ENCODE data around the gene AP2A2.
"Not testable (repeated sequence)": the region's sequence is repeated elsewhere in the genome, so short reads cannot be mapped to it uniquely, and the experiment has no call there.

The AP2A2 gene

DNA sequence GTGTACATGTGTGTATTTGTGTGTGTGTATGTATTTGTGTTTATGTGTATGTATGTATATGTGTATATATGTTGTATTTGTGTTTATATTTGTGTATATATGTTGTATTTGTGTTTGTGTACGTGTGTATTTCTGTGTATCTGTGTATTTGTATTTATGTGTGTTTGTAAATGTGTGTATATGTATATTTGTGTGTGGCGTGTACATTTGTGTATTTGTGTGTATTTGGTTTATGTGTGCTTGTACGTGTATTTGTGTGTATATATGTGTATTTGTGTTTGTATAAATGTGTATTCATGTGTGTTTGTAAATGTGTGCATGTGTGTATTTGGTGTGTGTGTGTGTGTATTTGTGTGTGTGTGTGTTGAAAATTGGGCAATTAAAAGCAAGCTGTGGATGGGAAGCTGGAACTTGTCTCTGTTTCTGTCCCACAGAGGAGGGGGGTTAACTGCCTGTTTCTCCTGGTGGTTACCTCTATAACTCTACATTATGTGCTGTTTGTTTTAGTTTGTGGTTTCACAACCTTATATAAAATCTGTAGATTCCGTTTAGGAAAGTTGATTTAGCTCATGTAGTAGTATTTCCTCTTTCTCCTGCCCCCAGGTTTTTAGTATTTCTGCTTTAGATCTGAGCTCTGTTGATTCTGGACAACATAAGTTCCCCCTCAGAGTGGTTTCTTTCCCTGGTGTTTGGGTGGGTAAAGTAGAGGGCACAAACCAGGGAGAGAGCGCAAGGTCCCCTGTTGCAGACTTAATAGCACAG, 28.9 kb downstream of the AP2A2 start:
- DNase-seq (ENCODE audit: low read depth), result no peak

DNA sequence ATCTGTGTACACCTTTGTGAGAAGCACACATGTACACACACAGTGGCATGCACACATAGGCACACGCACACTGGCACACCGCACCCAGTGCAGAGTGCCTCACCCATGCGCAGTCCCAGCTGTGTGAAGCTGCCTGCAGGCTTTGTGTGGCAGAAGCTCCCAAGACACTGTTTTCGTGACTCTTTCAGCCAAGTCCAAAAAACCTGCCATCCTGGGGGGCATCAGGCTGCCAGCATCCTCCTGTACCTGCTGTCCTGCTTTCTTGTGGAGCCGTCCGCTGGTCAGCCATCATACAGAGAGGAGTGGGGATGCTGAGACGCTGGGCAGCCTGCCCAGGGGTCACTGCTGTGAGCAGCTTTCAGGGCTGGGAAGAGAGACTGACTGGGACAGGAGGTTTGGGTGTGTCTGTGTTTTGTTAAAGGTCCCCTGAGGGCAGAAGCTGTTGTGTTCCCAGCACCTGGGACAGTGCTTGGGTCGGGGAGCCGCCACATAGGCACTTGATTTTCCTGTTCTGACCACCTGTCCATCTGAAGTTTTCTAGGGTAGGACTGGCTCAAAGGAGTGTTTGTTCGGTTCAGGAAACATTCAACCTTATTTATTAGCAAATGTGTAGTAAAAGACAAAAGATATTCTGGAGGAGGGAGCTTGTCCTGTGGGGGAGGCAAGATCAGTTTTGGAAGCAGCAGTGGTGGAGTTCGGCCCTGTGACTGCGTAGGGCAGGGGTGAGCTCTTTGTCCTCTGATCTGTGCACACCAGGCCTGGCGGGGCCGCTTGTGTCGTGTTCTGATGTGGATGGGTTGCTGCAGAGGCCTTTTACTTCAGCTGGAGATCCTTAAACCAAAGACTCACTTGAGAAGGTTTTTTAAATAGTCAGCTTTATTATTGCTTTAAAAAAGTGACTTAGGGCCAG, 29.7 kb downstream of the AP2A2 start:
- no peak for DNase-seq (ENCODE audit: low read depth)

DNA sequence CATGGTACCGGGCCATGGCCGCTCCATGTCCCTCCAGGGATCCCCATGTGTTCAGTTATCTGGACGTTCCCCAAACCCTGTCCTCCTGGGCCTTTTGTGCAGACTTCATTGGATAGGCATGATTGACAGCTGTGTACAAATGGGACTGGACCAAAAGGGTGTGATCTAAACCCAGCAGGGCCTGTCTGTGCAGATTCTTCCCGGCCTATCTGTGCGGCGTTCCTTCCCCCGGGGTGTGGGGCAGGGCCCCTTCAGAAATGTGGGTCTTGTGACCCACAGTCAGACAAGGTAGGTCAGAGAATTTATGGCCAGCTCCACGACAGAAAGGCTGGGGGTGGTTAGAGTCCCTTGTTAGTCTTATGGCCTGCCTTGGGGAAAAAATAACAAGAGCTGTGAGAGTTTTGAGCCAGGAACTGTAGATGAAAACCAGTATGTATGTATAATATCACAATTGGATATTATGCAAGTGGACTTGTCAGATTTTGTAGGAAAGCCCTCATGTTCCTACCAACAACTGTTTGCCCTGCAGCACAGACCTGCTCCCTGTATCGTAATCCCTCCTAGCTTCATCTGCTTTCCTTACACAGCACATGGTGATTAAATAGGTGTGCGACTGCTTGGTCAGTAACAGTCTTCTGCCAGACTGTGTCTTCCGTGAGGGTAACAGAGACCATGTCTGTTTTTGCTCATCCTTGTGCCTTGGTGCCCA, 31.7 kb downstream of the AP2A2 start:
- DNase-seq (ENCODE audit: low read depth), result no peak

DNA sequence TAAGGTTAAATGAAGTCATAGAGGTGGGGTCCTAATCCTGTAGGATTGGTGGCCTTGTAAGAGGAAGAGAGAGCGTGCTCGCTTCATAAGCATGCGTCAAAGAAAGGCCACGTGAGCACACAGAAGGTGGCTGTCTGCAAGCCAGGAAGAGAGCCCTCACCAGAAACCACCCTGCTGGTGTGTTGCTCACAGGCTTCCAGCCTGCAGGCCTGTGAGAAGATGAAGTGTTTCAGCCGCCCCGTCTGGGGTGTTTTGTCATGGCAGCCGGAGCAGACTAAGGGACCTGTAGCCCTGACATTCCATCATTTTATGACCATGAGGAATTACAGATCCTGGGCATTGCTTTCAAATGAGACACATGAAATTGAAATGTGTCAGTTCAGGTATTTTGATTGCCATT, 32.4 kb downstream of the AP2A2 start:
- DNase-seq (ENCODE audit: low read depth), result no peak

DNA sequence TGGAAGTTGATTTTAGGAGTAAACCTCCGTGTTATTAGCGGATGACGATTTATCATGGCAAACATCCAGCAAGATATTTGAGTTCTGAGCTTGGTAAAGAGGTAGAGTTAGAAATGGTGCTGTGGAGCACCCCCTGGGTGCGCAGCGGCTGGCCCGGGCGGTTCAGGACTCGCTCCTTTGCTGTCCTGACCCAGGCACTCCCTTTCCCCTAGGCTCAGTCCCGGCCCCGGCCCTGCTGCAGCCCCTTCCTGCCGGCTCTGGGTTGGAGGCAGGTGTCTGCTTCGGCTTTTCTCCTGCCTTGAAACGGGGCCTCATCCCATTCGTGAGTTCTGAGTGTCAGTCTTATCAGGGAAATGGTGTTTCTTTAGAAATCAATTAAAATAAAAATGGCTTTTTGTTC, 33.4 kb downstream of the AP2A2 start:
- no peak for DNase-seq (ENCODE audit: low read depth)

DNA sequence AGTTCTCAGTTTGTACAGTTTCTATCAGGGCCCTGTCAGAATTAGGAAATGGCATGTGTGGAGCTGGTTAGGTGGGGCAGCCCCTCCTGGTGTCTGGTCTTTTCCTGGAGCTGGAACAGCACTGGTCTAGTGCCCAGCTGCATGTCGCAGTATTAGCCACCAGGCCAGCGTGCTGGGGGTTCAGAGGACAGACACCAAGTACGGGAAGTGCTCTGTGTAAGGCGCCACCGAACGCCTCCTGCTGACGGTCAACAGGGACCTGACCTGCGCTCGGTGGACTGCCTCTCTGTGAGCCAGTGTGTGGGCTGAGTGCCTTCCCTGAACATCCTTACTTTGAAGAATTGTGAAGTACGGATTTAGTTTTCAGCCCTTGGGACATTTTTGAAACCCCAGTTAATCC, 33.9 kb downstream of the AP2A2 start:
- DNase-seq (ENCODE audit: low read depth), result no peak

DNA sequence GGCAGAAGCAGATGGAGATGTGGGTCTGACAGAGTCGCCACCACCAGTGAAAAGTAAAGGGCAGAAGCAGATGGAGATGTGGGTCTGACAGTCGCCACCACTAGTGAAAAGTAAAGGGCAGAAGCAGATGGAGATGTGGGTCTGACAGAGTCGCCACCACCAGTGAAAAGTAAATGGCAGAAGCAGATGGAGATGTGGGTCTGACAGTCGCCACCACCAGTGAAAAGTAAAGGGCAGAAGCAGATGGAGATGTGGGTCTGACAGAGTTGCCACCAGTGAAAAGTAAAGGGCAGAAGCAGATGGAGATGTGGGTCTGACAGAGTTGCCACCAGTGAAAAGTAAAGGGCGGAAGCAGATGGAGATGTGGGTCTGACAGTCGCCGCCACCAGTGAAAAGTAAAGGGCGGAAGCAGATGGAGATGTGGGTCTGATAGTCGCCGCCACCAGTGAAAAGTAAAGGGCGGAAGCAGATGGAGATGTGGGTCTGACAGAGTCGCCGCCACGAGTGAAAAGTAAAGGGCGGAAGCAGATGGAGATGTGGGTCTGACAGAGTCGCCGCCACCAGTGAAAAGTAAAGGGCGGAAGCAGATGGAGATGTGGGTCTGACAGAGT, 35.7 kb downstream of the AP2A2 start:
- not testable (repeated sequence) for DNase-seq (ENCODE audit: low read depth)

DNA sequence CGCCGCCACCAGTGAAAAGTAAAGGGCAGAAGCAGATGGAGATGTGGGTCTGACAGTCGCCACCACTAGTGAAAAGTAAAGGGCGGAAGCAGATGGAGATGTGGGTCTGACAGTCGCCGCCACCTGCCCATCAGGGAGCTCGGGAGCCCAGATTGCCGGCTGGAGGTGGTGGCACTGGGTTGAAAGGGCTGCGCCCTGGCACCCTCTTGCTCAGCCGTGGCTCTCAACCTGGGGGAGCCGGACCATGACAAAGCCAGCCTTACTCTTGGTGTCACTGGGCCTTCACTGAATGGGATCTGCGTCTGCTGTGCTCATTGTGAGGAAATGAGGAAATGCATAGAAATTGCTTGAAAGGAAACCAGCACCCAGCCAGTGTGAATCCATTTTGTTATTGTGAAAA, 36.3 kb downstream of the AP2A2 start:
- DNase-seq (ENCODE audit: low read depth), result no peak

DNA sequence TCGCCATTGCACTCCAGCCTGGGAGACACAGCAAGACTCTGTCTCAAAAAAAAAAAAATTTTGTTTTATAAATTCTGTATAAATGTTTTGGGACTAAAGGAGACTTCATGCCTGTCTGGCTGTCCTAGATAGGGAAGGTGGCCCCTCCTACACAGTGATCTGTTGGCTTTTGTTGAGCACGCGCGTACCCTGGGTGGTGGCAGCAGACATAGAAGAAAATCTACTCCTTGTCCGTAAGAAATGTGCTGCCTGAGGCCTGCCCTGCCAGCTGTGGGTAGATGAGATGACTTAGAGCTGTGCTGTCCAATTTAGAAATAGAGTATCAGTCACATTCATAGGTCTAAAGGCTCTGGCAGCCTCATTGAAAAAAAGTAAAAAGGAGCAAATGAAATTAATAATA, 37.0 kb downstream of the AP2A2 start:
- DNase-seq (ENCODE audit: low read depth), result no peak

DNA sequence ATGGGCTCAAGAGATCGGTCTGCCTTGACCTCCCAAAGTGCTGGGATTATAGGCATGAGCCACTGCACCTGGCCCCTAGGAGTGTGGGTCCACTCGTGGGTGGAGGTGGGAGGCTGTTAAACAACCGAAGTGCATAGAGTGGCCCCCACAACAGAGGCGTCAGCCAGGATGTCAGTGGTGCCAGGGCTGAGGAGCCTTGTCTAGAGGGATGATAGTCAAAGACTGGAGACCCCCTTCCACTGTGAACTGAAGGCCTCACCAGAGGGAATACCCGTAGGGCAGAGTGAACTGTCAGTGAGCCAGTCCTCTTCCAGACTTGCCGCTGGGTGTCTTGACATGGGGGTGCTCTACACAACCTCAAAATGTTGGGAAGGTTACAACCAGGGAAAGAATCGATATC, 38.2 kb downstream of the AP2A2 start:
- no peak for DNase-seq (ENCODE audit: low read depth)

DNA sequence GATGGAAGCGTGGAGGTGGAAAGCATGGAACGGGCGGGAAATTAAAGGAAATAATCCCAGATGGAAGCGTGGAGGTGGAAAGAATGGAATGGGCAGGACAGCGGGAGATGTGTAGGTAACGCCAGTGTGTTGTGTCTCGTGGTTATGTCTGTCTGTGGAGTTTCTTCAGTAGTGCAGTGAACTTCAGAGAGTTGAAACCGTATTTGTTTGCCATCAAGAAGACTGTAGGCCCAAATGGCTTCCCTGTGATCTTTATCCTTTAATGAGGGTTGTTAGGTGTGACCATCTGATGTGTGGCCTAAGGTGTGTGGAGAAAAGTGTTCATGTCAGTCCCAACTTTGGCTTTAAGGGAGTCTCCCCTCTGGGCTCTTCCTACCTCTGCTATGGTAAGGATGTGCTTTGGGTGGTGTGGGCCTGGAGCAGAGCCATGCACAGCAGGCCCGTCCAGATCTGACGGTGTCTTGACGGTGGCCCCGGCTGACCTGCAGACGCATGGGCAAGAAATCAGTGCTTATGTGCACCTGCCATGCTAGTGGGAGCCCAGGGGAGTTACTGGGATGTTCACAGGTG, 39.6 kb downstream of the AP2A2 start:
- no peak for DNase-seq (ENCODE audit: low read depth)

DNA sequence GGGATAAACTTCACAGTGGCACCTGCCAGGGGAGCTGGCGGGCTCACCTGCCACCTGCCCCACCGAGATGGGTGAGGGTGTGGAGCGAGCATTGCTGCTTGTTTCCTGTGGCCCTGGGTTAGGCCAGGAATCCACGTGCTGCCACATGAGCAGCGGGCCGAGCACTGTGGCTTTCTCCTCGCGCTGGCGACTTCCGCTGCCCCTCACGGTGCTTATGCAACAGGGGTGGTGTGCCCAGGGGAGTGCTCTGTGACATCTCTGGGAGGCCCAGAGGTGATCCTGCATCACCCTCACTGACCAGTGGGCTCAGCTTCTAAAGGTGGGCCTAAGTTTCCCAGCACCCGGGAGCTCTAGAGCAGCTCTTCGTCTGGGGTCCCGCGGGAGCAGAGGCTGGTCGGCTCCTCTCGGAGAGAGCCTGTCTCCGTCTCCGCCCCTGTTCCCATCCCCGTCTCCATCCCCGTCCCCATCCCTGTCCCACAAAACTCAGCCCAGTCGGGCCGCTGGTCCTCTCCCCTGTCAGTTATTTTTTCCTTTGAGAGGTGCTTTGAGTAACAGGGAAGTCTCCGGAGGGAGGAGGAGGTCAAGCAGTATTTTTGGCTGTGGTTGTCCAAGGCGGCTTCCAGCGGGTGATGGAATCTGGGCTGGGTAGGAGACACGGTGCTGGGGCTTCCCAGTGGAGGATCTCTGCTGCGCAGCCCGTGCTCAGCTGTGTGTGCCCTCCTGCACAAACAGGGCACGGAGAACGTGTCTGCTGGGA, 42.5 kb downstream of the AP2A2 start:
- DNase-seq (ENCODE audit: low read depth), result no peak

DNA sequence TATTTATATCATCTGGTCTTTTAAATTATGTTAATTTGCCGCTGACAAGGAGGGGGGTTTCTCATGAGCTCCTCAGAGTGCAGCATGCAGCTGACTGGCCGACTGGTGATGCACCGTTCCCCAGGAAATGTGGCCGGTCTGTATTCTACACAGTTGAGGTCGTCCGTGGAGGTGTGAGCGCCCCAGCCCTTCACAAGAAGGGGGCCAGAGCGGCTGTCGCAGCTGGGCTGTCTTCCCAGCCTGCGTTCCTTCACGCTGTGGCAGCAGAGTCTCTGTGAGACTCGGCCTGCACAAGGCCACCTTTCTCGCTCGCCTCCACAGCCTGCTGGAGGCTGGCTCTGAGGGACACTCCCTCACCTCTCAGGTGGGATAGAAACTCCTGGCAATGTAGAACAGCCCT, 43.2 kb downstream of the AP2A2 start:
- DNase-seq (ENCODE audit: low read depth), result no peak

DNA sequence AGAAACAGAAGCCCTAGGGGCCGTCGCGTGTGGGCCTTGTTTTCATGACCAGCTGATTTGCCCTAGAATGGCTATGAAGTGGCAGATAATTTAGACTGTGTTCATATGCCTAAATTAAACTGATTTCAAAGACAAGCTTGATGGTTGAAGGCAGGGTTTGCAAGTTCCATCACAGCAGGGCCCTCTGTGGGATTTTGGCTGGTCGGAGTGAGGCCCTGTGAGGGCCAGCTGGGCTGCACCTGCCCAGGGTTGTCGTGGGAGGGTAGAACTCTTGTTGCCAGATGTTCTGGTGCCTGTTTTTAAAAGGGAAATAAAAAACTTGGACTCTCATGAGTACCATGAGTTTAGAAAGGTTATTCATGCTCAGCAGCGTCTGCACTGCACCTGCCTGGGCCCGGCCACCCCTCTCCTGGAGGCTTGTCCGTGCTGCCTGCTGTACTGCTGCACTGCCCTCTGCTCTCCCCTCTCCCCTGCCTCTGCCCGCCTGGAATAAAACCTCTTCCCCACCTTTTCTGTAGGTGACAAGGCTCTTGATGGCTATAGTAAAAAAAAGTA, 44.1 kb downstream of the AP2A2 start:
- DNase-seq (ENCODE audit: low read depth), result no peak

DNA sequence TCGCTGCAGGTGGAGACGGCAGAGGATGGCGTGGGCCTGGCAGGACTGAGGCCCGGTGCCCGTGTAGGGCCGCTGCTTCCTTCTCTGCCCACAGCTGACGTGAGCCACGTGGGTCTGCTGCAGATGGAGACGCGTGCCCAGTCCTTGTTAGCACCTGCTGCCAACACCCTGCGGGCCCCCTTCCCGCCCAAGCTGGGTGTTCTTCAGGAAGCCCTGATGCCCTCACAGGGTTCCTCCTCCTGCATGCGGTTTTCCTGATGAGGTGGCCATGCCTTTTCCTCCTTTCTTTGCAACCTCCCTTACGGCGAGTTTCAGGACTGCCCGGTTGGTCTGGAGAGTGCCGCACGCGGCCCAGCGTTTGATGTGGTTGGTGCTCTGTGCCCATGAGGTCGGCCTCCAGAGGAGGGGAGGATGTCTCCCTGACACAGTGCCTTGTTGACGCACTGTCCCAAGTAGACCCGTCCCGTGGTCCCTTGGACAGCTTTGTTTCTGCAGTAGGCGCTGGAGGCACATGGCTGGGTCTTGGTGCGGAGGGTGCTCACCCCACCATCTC, 44.7 kb downstream of the AP2A2 start:
- no peak for DNase-seq (ENCODE audit: low read depth)

DNA sequence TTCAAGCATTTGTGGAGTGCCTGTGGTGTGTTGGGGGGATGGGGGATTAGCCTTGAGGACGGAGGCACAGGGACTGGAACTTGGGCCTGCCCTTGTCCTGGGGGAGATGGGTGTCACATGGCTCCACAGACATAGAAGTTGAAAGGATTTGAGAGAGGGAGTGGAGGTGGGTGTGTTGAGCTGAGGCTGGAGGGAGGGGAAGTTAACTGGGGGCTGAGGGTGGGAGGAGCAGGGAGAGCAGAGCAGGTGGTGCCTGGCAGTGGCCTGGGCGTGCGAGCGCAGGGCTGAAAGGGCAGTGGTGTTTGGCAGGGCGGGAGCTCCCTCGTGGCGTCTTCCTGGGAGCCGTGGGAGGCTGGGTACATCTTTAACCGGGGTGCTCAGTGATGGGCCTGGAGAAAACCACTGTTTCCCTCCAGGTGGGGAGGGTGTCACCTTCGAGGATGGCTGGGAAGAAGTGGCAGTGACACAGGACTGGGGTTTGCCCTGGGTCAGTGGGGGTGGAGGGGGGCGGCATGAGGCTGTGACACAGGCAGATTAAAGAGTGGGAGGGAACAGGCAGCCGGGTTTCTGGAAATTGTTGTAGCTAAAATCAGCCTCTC, 45.5 kb downstream of the AP2A2 start:
- no peak for DNase-seq (ENCODE audit: low read depth)

DNA sequence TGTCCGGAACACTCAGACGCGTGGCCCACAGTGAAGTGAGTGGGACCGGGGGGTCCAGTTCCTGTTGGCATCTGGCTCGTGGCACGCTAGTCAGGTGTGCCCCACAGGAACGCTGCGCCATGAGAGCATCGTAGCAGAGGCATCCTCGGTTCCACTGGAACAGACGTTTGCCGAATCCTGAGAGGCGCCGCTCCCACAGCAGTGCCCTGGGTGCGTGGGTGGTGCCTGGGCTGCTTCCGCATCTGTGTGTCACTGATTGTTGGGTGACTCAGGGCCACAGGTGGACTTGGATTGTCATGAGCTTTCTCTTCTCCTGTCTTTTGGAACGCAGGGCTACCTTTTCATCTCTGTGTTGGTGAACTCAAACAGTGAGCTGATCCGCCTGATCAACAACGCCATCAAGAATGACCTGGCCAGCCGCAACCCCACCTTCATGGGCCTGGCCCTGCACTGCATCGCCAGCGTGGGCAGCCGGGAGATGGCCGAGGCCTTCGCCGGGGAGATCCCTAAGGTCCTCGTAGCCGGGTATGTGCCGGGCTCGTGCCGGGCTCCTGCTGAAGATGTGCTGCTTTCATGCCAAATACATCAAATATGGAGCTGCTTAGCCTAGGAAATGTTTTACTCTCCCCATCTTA, 46.2 kb downstream of the AP2A2 start:
- DNase-seq (ENCODE audit: low read depth), result no peak

DNA sequence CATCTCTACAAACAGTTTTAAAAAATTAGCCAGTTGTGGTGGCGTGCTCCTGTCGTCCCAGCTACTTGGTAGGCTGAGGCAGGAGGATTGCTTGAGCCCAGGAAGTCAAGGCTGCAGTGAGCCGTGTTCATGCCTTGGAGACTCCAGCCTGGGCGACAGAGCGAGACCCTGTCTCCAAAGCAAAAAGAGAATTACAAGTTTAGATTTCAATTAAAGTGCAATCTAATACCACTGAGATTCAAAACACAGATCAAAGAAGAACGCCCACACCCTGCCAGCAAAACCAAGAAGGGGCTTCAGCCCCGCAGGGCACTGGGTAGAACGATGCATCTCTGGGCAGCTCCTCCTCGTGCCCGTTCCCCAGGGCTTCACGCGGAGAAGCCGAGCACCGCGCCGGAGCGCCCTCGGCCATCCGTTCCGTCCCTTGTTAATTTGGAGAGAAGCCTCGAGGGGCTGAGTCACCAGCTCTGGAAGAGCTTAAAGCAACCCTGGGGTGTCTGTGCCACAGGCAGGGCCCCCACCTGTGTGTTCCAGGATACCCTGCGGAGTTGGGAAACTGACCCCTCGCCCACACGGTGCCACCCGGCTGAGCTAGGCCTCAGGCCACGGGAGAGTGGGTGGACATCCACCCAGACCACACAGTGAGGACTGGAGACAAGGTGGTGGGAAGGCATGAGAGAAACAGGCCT, 47.0 kb downstream of the AP2A2 start:
- no peak for DNase-seq (ENCODE audit: low read depth)

DNA sequence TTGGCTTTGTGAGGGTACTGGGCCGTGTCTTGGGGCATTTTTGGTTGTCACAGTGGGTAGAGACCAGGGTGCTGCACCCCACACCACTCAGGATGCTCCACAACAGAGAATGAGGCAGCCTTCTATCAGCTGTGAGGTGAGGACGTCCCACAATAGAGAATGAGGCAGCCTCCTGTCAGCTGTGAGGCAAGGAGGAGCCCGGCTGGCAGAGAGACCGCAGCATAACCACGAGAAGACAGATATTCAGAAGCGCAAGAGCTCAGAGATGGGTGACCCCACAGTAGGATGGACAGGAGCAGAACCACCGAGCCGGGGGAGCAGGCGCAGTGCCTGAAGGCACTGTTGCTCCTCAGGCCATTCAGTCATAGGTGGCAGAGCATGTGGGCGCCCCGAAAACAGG, 47.6 kb downstream of the AP2A2 start:
- DNase-seq (ENCODE audit: low read depth), result no peak
